ENCODE measurements around the gene CDC5L.
A peak's percentile ranks its signal among the peaks of the same experiment; 100 is the strongest.
"Not testable (repeated sequence)": the region's sequence is repeated elsewhere in the genome, so short reads cannot be mapped to it uniquely, and the experiment has no call there.

The CDC5L gene

DNA sequence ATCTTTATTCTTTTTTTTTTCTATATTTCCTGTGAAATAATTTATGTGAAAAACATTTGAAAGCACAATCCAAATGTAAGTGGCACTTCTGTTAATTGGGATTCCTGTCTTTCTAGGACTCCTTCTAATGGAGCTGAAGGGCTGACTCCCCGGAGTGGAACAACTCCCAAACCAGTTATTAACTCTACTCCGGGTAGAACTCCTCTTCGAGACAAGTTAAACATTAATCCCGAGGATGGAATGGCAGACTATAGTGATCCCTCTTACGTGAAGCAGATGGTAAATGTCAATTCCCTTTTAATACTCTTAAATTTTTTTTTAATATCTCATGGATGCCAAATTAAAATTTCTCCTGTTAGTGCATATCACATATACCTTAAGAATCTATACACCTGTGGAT, 35.0 kb downstream of the CDC5L start:
- peak; percentile 94 for FAIRE-seq

- no peak for FAIRE-seq
Observed at GRCh38 chr6:44423306-44423705, 35.8 kb downstream of the CDC5L start.

DNA sequence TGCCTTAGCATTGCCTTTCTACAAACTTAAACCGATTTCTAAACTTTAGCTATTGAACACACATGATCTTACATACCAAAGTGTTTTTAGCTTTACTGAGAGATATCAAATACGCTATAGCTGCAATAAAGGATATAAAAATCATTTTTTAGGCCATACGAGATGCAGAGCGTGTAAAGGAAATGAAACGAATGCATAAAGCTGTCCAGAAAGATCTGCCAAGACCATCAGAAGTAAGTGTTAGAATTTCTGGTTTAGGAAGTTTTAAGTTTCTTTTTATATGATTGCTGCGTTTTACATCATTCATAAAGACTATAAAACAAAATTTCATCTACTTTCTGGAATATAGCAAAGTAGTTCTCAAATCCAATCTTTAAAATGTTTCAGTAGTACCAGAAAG, 38.4 kb downstream of the CDC5L start:
- no peak for FAIRE-seq

DNA sequence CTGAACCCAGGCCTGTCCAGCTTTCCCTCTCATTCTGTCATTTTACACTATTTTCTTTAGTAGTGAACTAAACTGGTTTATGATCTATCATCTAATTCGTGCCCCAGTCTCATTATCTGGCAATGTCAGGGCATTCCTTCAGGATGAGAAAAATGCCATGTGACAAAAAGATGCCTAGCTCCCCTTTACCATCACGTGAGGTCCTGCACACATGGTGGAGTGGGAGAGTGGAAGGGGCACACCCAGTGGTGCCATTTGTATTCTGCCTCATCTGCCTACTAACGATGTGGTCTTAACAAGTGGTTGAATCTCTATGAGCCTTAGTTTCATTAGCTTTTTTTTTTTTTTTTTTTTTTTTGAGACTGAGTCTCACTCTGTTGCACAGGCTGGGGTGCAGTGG, 41.2 kb downstream of the CDC5L start:
- FAIRE-seq: no peak

DNA sequence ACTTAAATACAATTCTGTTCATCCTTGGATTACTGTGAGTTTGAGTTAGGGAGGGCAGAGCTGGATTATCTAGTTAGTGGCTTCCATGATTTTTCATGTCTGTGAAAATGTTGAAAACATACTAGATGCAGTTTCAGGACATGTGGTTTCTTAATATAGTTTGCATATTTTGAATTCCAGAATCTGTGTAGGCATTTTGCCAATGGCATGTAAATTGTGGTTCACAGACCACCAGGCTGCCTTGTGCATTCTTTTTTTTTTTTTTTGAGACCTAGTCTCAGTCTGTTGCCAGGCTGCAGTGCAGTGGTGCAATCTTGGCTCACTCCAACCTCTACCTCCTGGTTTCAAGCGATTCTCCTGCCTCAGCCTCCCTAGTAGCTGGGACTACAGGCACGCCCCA, 42.8 kb downstream of the CDC5L start:
- FAIRE-seq: no peak

DNA sequence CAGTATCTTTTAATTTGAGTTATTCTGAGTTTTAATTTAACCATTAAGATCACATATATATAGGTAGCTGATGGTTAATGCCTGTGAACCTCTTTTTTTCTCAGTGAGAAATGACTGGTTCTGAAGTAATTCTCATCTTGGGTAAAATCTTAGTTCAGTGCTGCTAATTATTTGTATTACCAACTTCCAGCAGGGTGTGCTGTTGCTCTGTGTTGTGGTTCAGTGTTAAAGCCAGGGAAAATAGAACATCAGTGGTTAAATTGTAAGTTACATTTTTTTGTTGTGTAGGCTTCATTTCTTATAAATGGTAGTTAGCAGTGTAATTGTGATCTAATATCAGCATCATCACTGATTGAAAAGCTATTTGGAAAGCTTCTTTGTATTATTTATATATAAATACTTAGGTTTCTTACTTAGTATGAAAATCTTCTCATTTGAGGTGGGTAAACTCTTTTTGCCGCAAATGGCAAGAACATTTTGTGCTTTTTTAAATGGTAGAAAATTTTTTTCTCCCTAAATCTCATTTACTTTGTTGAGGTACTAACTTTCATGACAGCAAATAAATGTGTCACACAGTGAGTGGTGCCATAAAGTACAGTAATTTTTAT, 43.7 kb downstream of the CDC5L start:
- peak; percentile 96 for FAIRE-seq

DNA sequence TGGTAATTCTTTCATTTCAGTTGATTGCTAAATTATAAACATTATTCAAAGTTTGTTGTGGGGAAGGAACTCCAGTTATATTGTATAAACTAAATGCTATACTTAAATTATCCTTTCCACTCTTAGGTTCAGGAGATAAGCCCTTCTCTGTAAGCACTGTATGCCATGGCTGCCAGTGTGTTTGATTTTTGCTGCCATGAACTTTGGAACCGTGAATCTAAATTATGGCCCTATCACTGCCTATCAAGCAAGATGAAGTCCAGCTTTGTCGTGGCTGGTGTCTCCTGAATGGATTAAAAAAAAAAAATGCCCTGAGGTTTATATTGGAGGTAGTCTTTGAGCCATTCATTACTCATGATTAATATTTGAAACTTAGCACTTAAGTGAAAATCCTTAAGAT, 44.7 kb downstream of the CDC5L start:
- FAIRE-seq: no peak

- no peak for FAIRE-seq
Observed at GRCh38 chr6:44432726-44433125, 45.2 kb downstream of the CDC5L start.

- FAIRE-seq: no peak
Observed at GRCh38 chr6:44435500-44435899, 48.0 kb downstream of the CDC5L start.

- no peak for FAIRE-seq
Observed at GRCh38 chr6:44438827-44439226, 51.3 kb downstream of the CDC5L start.

DNA sequence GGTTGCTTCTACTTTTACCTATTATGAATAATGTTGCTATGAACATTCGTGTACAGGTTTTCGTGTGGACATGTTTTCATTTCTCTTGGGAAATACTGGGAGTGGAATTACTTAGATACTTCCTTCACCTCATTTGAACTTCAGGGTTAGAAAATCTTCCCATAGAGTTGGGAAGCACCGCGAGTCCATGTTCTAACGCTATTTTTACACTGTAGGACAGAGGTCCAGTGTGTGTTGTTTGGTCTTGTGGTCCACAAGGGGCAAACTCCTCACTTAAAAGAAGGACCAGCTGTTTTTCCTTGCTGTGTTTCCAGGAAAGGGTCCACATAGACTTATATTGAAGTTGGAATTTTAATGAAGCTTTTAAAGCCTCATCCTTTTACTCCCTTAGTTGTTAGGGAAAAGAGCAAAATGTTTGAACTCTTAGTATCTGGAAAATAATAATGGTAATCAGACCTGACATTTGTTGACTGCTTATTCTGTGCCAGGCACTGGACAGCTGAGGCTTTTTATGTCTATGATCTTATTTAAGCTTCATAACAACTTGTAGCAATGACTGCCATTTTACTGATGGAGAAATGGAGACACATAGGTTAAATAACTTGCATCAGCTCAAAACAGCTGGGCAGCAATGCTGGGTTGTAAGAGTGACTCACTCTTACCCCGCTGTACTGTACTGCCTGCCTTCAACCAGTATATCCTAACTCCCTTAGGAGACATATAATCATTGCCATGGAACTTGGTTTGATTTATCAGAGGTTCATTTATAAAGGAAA, 52.0 kb downstream of the CDC5L start:
- FAIRE-seq: no peak

GRCh38 chr6:44441091-44441855, 53.8 kb downstream of the CDC5L start:
- no peak for FAIRE-seq

DNA sequence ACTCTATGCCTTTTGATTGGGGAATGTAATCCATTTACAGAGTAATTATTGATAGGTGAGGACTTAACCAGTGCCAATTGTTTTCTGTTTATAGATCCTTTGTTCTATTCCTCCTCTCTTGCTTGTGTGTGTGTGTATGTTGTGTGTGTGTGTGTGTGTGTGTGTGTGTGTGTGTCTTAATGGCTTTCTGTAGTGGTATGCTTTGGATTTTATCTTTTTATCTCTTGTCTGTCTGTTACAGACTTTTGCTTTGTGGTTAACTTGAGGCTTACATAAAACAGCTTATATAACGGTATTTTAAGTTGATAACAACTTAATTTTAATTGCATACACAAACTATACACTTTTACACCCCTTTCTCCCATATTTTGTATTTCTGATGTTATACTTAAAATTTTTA, 54.7 kb downstream of the CDC5L start:
- no peak for FAIRE-seq

DNA sequence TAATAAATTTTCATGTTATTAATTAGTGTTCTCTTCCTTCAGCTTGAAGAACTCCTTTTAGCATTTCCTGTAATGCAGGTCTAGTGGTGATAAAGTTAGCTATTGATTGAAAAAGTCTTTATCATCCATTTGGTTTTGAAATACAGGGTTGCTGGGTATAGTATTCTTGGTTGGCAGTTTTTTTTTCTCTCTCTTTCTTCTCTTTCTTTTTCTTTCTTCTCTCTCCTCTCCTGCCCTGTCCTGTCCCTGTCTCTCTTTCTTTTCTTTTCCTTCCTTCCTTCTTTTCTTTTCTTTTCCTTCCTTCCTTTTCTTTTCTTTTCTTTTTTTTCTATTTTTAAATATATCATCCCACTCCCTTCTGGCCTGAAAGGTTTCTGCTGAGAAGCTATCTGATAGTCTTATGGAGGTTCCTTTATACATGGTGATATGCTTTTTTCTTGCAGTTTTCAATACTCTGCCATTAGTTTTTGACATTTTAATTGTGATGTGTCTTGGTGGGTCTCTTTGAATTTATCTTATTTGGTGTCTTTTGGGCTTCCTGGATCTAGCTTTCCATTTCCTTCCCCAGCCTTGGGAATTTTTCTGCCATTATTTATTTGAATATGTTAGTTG, 55.4 kb downstream of the CDC5L start:
- FAIRE-seq: no peak

DNA sequence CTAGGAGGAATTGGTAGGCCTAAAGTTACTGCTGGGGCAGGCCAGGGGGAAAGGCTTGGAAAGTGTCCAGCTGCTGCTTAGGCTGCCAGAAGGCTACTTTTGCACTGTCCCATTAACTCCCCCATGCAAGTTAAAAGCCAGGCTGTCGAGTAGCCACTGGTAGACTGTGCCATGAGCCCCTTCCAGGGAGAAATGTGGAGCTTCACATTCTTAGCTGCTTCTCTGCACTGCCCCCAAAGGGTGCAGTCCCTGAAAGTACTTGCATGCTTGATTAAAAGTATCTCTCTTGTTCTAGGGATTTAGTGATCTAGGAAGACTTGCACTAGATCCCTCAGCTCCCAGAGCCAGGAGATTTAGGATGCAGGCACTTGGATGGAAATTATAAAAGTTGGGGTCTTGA, 57.3 kb downstream of the CDC5L start:
- no peak for FAIRE-seq

- FAIRE-seq: peak; percentile 27
Observed at GRCh38 chr6:44446626-44447300, 59.3 kb downstream of the CDC5L start.

DNA sequence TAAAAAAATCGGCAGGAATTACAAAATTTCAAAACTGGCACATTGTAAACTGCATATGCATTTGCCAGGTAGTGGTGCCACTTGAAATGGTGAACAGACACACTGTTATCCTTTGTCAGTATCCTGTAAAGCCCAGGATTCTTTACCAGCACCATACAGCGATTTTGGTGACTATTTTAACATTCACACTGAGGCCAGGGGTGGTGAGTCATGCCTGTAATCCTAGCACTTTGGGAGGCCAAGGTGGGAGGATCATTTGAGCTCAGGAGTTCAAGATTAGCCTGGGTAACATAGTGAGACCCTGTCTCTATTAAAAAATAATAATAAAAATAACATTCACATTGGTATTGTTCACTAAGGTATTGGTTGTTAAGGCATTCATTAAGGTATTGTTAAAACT, 61.7 kb downstream of the CDC5L start:
- not testable (repeated sequence) for FAIRE-seq

DNA sequence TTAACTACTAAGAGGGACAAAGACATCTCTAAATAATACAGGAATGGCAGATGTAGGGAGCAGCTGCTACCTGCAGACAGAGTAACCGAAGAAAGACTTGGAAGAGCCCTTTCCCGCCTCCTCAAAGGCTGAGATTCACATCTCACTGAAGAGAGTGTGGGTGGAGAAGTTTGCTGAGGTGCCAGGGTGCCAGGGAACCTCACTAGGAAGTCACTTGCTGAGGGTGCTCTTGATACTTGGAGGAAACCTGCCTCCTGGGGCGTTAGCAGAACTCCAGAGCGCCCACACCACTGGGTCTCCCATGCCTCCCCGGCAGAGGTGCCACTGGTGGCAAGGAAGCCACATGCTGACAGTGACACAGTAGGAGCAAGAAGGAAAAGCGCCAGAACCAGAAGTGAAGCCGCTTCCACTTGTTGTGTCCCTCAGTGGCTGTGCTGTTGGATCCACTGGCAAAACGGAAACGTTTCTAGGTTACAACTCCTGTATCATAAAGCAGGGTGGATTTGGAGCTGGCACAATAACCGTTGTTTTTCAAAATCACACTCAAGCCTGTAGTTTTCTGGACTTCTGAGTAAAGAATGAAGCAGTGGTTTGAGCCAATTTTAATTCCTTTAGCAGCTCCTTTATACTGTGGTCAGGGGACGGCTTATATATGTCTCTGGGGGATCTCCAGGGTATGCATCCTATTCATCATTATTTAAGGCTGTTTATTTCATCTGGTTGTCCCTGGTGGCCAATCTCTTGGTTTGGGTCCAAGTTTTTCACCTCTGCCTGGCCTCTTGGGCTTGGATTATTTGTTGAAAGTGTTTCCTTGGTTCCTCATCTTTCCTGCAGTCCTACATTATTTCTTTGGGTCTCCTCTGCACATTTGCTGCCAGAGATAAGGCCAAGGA, 64.5 kb downstream of the CDC5L start:
- no peak for FAIRE-seq

DNA sequence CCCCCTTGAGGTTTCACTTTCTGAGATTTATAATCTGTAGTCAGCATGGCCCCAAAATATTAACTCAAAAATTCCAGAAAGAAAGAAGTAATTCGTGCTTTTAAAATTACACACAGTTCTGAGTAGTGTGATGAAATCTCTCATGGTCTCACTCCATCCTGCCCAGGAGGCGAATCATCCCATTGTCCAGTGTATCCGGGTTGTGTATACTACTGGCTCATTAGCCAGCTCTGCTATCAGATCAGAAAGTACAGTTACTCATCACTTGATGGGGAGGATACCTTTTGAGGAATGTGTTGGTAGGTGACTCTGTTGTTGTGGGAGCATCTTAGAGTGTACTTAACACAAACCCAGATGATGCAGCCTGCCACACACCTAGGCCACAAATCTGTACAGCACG, 65.2 kb downstream of the CDC5L start:
- no peak for FAIRE-seq

GRCh38 chr6:44453146-44453545, 65.6 kb downstream of the CDC5L start:
- no peak for FAIRE-seq

DNA sequence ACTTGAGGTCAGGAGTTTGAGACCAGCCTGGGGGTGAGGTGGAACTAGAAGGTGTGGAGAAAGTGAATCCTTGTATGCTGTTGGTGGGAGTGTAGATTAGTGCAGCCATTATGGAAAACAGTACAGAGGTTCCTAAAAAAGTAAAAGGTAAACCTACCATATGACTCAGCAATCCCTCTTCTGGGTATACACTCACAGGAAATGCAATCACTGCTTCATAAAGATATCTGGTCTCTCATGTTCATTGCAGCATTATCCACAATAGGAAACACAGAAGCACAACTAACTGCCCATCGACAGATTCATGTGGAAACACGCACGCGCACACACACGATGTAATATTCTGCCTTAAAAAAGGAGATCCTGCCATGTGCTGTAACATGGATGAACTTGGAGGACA, 66.7 kb downstream of the CDC5L start:
- no peak for FAIRE-seq

Data from islet of Langerhans (tissue), 1 donor.